HG03442 (cell line): ENCODE data around the gene KIAA0825.
A peak's percentile ranks its signal among the peaks of the same experiment; 100 is the strongest.
"Not testable (repeated sequence)": the region's sequence is repeated elsewhere in the genome, so short reads cannot be mapped to it uniquely, and the experiment has no call there.

ENCODE experiments used
- ATAC-seq: cut with Tn5 transposase; IDR thresholded peaks from one replicate; pipeline ENCODE4 v1.9.1; 2021; ENCODE audit warnings: mild to moderate bottlenecking, moderate library complexity; ENCODE audit not compliant: unreplicated experiment

KIAA0825 gene

DNA sequence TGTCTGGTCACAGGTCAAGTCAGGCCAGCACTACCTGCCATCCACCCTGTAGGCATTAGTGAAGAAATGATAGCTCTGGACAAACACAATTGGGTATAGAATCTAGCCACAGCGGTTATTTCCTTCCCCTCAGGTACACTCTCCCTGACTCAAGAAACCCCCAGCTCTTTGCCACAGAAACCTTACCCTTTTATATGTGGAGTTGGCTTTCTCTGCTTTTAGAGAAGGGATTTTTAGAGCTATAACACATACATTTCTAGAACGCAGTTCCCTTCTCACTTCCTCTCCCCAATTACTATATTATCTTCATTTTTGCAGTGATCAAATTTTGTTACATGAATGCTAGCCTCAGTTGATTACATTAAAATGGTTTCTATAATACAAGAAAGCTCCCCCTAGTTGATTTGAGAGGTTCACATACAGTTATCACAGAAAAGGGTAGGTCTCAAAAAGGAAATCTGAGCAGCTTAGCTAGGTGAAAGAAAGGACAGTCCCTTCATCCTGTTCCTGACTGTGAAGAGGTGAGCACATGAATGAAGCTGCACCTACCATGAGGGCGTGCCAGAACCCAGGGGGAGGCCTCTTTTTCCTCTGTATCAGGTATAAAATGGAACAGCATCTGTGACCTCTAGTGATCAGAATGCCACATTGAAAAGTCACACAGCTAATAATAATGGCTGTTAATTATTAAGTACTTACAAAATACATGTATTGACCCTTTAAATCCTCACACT is 425.6 kb downstream of the KIAA0825 start:
- no peak for ATAC-seq

DNA sequence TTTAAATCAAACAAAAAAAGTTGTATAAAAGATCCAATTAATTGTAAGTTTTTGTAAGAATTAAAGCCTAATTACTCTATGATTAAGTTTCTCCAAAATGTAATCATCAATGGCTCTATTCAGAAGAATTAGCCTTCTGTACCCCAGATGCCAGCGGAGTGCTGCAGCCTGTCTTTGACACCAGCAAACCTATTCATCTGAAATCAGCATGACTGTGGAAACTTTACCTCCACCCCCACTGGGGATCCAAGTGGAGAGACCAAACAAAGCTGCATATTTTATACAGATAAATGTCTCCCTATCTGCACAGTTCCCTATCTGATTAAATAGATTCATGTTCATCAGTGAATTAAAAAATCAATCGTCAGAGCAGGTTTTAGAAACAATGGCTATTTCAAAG is 426.8 kb downstream of the KIAA0825 start:
- no peak for ATAC-seq

DNA sequence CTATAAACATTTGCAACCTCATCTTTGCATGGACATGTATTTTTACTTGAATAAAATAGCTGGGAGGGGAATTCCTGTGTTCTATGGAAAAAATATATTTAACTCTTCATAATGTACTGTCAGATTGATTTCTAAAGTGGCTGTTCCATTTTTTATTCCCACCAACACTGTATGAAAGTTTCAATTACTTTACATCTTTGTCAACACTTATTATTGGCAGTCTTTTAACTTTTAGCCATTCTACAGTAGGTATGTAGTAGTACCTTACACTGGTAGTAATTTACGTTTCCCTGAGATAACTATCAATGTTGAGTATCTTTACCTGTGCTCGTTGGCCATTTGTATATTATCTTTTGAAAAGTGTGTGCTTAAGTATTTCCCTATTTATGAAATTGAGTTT is 429.7 kb downstream of the KIAA0825 start:
- no peak for ATAC-seq

DNA sequence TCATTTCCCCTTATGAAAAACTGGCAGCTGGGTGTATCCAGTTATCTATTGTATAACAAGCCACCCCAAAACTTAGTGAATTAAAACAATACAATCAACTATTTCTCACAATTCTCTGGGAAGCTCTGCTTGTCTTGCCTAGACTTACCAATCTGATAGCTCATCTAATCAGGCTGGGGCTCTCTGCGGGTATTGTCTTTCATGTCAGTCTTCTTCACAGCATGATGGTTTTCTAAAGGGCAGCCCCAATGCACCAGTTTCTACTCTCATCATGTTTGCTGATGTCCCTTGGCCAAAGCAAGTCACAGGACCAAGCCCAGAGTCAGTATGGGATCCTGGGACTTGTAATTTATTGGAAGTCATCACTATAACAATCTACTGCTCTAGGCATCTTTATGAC is 433.5 kb downstream of the KIAA0825 start:
- no peak for ATAC-seq

DNA sequence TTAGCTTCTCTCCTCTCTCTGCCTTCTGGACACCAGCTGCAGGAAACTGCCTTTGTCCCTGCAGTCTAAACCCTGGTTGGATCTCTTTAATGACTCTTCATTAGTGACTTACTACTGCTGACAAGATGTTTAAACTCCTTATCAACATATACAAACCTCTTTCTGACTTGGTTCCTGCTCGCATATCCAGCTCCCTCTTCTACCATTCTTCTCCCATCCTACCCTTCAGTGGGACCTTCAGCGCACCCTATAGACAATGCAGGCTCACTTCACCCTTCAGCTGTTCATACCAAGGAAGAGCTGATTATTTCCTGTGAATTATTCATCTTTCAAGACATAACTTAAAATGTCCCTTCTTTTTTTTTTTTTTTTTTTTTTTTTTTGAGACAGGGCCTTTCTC is 436.5 kb downstream of the KIAA0825 start:
- ATAC-seq: no peak

DNA sequence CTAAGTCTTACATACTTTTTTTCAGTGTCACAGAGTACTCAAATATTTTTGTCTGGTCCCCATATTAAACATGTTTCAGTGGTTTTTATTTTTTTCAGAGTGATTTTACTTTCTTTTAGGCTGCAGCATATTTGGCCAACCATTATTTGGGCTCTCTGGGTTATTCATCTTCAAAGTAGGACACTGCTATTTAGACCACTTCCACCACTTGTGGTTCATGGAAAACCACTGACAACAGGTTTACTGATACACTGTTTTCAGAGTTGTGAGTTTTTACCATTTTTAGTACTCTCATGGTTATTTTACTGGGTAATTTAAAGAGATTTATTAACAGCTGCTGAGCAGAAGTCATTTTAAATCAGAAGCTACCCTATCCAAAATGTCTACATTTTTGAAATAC is 437.6 kb downstream of the KIAA0825 start:
- ATAC-seq: no peak

DNA sequence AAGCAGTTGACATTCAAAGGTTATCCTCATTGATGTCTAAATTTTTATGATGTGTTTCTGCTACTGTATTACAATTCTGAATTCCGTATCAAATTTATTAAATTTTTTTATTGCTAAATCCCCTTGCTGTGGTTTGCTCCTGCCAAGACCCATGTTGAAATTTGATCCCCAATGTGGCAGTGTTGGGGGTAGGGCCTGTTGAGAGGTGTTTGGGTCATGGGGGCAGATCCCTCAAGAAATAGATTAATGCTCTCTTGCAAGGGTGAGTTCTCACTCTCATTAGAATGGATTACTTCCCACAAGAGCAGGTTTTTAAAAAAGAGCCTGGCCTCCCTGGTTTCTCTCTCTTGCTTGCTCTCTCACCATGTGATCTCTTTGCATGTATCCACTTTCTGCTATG is 442.5 kb downstream of the KIAA0825 start:
- no peak for ATAC-seq

DNA sequence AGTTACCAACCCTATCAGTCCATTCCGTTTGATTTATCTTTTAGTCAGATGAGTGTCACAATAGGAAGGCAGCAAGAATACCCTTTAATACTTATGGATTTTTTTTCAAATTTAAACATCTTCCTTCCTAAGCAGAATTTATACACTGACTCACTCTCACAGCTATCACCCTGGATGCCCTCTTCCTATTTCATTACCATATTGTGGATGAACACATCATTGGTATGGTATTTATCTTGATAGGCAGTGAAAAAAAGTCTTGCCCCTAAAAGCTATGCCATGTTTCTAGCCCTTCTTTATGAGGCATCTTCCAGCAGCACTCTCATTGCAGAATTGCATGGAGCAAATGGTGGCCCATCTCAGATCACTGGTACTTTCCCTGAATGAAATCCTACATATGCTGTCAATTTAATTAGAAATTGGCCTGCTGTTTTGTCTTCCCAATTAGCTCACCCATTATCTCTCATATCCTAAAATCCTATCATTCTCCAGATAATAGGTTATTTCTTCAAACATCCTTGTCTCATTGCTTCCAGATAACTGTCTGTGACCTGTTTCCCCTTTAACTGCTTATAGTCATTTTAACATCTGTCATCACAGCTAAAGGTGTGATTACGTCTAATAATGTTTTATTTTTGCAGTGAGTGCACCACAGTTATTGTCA is 443.5 kb downstream of the KIAA0825 start:
- ATAC-seq: no peak

DNA sequence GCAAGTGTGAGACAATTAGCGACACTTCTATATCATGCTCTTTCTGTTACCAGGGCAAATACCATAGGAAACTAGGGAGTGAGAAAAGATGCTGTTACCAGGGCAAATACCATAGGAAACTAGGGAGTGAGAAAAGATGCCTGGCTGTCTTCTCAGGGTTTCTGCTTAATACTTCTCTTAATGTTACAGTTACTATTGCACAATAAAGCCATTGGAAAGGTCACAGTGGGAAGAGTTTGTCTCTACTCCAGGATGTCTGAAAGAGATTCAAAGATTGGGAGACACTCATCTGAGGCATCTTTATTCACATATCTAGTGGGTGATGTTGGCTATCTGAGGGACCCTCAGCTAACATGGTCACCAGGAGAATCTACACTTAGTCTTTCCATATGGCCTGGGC is 445.3 kb downstream of the KIAA0825 start:
- no peak for ATAC-seq

DNA sequence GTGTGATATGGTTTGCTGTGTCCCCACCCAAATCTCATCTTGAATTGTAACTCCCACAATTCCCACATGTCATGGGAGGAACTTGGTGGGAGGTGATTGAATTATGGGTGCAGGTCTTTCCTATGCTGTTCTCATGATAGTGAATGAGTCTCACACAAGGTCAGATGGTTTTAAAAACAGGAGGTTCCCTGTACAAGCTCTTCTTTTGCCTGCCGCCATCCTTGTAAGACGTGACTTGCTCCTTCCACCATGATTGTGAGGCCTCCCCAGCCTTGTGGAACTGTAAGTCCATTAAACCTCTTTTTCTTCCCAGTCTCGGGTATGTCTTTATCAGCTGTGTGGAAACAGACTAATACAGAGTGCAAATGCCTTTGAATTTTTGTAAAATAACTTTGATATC is 447.3 kb downstream of the KIAA0825 start:
- not testable (repeated sequence) for ATAC-seq

DNA sequence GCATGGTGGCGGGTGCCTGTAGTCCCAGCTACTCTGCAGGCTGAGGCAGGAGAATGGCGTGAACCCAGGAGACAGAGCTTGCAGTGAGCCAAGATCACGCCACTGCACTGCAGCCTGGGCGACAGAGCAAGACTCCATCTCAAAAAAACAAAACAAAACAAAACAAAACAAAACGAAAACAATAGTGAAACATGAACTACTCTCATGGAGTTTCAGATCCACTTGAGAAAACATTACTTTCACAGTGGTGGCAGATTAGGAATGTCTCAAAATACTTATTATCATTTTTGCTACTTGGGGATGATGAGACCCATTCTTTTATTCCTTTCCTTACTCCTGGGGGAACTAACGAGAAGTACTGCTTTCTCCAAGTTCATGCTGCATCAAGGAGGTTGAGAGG is 448.2 kb downstream of the KIAA0825 start:
- ATAC-seq: peak; percentile 67

DNA sequence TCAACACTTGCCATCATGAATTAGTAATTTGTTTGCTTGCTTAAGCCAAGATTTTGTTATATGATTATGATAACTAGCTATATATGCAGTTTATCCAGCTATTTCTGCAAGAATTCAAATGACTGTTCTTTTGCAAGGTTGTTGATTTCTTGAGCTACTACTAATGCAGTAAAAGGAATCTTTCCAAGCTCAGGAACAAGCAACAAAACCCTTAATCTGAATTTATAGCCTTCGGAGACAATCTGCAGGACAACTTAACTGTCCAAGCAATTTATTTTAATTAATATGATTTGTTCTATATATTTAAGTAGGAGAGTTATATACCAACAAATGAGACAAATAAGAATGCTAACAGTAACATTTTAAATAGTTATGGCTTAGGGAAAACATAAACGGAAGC is 450.3 kb downstream of the KIAA0825 start:
- no peak for ATAC-seq

DNA sequence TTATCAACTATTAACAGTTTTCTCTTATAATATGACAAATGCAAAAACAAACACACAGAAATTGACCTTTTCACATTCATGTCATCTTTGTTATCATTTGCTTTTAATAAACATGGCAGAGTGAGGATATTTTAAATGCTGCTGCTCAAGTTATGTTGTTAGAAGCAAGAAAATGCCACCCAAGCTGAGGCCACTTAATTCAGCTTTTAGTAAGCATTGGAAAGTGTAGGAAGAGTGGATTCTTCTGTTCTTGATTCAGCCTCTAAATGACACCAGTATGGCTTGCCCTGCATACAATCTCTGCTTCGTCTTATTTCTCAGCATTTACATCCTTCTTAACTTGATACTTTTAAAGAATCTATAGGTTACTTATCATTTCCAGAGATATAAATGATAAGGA is 456.6 kb downstream of the KIAA0825 start:
- no peak for ATAC-seq

DNA sequence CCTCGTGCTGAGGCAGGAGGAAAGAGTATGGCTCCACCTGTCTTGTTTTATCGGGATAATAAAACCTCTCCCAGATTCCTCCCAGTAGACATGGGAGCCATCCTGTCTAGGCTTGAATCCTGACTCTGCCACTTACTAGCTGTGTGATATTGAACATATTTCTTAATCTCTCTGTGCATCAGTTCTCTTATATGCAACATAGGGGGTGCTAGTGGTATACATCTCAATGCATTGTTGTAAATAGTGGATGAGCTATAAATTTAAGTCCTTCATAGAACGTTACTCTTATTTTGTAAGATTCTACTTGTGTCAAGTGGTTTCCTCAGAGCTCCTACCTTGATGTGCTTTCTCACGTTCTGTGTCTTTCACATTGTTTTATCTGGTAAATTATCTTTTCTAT is 459.3 kb downstream of the KIAA0825 start:
- no peak for ATAC-seq

DNA sequence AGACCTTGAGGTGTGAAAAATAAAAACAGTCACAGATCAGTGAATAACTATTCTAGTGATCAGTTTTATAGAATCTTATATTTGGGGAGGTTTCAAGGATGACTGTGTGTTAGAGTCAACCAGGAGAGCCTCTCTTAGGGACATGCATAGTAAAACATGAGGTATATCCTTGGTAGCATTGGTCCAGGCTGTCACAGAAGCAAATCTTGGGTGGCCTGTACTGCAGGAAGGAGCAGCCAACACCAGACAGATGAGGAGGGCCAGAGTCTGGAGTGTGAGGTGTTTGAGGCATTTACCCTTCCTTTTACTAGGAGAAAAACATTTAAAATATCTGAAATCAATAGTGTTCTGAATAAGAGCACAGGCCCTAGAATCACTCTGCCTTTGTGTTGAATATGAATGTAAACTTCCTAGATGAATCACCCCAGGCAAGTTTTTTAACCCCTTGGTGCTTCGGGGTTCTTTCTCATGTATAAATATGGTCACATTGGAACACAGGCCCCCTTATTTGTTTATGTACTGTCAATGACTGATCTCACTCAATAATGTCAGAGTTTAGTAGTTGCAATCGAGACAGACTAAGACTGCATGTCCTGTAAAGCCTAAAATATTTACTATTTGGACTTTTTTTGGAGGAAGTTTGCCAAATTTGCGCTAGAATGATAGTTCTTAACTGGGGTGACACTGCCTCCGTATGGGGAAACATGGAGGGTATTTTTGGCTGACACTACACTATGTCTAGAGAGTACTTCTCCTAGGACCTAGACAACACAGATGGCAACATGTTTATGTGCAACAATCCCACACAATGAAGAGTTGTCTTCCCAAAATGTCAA is 460.5 kb downstream of the KIAA0825 start:
- ATAC-seq: no peak

DNA sequence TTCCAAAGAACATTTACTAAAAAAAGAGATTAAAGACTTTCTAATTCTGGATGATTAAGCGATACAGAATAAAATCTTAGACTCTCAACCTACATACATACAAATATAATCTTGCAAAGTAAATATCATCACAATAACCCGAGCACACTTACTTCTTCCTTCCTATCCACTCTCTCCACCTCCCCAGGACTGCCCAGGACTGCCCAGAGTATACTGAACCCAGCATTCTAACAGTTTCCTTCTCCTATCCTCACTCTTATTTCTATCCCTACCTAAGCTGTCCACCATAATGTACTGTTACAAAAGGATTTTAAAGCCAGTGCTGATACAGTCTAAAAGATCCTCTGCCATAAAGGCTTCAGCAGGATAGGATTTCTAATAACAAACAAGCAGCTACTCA is 463.7 kb downstream of the KIAA0825 start:
- no peak for ATAC-seq

DNA sequence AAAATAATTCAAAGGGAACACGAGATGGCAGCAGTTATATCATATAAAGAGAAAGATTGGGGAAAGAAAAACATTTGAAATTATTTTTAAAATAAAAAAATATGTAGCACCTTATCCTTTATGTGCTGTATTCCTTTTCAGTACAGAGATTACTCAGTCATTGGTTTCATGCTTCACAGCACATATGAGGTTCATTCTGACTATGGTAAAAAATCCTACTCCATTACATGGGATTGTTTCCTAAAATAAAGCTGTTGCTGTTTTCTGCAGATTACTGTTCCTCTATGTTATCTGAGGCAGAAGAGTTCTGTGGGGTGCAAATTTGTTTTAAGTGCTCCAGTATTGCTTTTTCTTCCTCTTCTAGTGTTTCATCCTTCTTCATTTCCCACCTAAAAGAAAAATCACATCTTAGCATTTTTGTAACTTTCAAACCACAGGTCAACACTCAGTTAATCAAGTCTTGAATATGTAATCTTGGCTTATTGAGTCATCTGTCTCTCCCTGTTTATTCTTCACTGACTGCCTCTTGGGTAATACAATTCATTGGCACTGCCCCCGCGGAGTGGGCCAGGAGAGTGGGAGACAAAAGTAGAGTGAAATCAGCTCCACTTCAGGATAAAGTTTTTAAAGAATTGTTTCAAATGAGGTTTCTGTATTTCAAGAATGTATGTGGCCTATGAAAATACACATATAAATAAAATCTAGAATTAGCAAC is 464.5 kb downstream of the KIAA0825 start:
- no peak for ATAC-seq

DNA sequence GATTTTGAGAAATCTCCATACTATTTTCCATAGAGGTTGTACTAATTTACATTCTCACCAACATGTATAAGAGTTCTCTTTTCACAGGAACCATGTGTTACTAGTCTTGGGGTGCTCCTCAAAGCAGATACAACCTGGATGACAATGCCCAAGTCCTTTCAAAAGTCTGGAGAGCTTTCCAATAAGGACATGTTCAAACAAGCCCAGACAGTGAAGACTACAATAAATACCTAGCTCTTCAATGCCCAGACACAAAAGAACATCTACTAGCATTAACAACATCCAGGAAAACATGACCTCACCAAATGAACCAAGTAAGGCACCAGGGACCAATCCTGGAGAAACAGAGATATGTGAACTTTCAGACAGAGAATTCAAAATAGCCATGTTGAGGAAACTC is 474.8 kb downstream of the KIAA0825 start:
- ATAC-seq: not testable (repeated sequence)

DNA sequence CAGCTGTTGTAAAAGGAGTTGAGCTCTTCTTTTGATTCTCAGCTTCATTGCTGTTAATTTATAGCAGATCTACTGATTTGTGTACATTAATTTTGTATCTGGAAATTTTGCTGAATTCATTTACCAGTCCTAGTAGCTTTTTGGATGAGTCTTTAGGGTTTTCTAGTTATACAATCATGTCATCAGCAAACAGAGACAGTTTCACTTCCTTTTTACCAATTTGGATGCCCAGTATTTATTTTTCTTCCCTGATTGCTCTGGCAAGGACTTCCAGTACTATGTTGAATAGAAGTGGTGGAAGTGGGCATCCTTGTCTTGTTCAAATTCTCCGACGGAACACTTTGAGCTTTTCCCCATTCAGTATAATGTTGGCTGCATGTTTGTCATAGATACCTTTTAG is 478.1 kb downstream of the KIAA0825 start:
- no peak for ATAC-seq

DNA sequence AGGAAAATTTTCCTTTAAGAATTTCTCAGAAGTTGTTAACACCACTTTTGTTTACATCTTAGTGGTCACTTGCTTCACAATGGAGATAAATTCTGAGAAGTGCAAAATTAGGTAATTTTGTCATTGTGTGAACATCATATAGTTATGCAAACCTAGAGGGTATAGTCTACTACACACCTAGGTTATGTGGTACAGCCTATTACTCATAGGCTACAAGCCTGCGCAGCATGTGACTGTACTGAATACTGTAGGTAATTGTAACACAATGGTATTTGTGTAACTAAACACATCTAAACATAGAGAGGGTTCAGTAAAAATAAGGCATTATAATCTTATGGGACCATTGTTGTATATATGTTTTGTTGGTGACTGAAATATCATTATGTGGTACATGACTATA is 488.3 kb downstream of the KIAA0825 start:
- ATAC-seq: no peak

DNA sequence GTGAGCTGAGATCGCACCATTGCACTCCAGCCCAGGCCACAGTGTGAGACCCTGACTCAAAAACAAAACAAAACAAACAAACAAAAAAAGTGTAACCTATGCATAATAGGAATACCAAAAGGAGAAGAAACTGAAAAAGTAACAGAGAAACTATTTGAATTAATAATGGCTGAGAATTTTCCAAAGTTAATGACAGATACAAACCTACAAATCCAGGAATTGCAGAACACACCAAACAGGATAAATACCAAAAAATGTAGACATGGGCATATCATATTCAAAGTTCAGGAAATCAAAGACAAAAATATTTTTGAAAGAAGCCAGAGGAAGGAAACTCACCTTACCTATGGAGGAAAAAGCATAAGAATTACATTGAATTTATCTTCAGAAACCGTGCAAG is 493.3 kb downstream of the KIAA0825 start:
- no peak for ATAC-seq
